NCI-H2196 (cell line): ENCODE results near the gene MUSK.
"Not testable (repeated sequence)": the region's sequence is repeated elsewhere in the genome, so short reads cannot be mapped to it uniquely, and the experiment has no call there.

Experiments used
- DNase-seq: peaks from one replicate; lab custom pipeline; 2025; ENCODE audit not compliant: unreplicated experiment; lab: John Stamatoyannopoulos, UW

The MUSK gene

GRCh38 chr9:110755179-110755578 is 86.6 kb downstream of the MUSK start:
- no peak for DNase-seq

DNA sequence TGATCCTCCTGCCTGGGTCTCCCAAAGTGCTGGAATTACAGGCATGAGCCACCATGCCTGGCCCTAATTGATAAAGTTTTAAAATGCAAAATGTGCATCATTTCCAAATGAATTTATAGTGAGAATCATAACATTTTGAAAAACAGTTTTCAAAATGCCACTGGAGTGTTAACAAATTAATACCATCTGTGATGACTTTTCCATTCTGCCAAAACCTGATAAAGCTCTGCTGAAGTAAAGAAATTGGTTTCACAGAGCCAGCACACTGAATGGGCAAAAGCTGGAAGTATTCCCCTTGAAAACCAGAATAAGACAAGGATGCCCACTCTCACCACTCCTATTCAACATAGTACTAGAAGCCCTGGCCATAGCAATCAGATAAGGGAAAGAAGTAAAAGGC is 89.6 kb downstream of the MUSK start:
- no peak for DNase-seq

GRCh38 chr9:110762783-110763182 is 94.2 kb downstream of the MUSK start:
- no peak for DNase-seq

DNA sequence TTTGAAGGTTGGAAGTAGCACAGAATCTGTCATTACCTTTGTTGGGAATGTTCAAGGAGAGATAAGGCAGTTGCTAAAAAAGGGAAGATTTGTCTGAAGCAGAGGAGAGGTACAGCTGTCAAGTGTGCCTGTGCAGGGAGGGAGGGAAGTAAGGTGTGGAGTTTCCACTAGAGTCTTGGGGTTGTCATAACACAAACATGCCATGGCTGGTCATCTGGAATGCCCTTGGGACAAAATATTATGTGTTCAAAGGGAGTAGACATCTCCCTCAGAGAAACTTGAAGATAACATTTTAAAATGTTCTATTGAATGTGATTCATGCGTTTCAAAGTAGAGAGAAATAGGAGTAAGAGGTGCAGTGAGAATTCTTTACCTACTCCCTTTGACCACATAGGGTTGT is 95.0 kb downstream of the MUSK start:
- no peak for DNase-seq

DNA sequence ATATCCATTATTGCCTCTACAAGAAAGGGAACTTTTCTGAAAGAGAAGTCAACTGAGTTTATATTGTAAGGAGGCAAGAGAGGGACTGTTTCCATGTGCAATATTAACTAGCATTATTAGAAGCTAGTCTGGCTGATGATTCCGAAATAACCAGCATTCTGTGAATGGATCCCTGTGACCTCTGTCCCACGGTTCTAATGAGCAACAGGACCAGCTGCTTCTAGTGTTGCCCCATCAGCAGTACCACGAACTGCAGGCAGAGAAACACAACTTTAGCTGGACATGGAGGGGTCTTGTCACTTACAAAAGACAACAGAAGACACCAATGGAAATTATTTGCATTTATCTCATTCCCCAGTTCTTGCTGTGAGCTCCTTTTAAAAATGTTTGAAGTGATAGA is 95.4 kb downstream of the MUSK start:
- no peak for DNase-seq

- DNase-seq = no peak
Measured at GRCh38 chr9:110765926-110766325, 97.3 kb downstream of the MUSK start.

- no peak for DNase-seq
Measured at GRCh38 chr9:110767559-110768063, 99.0 kb downstream of the MUSK start.

- no peak for DNase-seq
Measured at GRCh38 chr9:110768886-110769285, 100.3 kb downstream of the MUSK start.

GRCh38 chr9:110769667-110770066 is 101.1 kb downstream of the MUSK start:
- no peak for DNase-seq

DNA sequence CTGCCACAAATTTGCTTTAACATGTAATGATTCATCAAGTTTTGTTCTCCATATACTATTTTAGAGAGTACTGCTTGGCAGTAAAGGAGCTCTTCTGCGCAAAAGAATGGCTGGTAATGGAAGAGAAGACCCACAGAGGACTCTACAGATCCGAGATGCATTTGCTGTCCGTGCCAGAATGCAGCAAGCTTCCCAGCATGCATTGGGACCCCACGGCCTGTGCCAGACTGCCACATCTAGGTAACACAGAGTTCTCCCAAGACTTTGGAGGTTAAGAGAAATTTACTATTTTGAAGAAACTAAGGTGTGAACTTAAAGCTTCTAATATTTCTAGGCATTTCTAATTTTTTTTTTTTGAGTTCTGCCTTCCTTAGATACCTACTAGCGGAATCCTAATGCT is 107.1 kb downstream of the MUSK start:
- DNase-seq = no peak

- DNase-seq = no peak
Measured at GRCh38 chr9:110776221-110776620, 107.6 kb downstream of the MUSK start.

DNA sequence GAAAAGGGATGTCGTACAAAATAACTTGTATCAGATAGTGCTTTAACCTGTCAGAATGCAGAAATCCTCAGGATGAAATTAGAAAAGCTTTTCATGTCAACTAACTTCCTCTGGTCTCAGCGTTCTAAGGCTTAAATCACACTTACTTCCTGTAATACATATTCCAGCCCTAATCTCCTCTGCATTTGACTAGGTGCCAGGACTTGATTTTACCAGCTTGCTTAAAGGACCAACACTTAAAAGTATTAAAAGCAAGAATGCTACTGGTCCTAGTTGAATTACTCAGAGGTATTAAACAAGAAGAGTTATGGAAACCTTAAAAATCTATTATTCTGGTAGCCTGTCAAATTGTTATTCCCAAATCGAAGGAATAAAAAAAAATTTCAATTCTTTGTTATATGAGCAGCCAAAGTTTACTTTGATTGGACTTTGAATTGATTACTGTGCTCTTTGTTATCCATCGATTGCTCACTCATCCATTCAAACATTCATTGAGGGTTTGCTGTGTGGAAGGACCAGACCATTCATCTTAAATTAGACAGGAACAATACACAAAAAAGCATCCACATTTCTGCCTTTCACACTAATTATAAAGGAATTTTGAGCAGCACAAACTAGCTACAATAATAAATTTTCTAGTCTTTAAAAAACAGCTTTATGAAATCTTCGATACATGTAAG is 108.7 kb downstream of the MUSK start:
- DNase-seq = no peak

DNA sequence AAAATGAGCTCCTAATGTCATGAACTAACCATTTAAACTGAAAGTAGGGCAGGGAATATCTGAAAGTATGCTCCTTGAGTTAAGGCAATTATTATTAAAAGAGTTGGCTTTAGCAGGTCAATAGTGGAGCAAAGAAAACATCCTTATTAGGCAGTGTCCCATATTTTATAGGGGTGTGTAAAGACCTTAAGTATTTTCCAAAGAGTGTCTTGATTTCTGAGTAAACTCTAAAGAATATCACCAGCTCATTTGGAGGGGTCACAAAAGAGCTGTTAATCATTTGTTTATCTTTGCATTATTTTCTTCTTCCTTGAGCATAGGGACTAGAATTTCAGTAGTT is 109.3 kb downstream of the MUSK start:
- DNase-seq = no peak

- DNase-seq = no peak
Measured at GRCh38 chr9:110782701-110783100, 114.1 kb downstream of the MUSK start.

GRCh38 chr9:110784309-110784708 is 115.7 kb downstream of the MUSK start:
- DNase-seq = no peak

DNA sequence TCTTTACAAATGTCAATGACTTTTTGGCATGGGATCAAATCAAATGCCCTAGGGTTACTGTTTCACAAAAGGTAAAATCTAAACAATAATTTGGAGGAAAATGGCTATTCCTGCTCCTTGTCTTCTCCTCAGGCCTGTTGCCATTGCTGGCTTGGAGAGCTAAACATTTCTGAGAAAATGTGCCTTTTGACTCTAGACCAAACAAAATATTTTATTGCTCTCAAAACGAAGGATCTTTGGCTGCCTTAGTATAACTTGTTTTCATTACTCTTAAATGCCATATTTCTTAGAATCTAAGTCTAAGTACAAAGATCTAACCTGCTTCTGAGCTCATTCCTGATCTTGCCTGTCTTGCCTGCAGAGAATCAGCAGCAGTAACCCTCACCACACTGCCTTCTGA is 116.6 kb downstream of the MUSK start:
- DNase-seq = no peak

DNA sequence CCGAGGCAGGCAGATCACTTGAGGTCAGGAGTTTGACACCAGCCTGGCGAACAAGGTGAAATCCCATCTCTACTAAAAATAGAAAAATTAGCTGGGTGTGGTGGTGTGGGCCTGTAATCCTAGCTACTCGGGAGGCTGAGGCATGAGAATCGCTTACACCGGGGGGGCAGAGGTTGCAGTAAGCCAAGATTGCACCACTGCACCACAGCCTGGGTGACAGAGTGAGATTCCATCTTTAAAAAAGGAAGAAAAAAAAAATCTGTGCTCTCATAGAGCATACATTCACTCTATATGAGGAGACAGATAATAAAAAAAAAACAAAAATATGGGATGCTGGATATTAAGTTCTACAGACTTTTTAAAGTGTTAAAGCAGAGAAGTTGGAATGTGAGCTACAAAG is 119.8 kb downstream of the MUSK start:
- not testable (repeated sequence) for DNase-seq

DNA sequence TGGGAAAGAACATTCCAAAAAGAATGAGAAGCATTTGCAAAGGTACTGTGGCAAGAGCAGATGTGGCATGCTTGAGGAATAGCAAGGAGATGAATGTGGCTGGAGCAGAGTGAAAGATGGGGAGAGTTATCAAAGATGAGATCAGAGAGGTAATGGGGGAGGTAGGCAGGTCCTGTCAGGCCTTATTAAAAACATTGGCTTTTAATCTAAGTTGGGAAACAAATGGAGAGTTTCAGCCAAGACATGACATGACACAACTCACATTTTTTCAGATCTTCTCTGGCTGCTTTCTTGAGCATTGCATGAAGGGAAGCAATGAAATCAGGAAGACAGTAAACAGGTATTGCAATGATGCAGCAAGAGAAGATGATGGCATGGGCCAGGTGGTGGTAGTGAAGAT is 120.3 kb downstream of the MUSK start:
- no peak for DNase-seq

GRCh38 chr9:110797611-110798010 is 129.0 kb downstream of the MUSK start:
- DNase-seq = no peak

DNA sequence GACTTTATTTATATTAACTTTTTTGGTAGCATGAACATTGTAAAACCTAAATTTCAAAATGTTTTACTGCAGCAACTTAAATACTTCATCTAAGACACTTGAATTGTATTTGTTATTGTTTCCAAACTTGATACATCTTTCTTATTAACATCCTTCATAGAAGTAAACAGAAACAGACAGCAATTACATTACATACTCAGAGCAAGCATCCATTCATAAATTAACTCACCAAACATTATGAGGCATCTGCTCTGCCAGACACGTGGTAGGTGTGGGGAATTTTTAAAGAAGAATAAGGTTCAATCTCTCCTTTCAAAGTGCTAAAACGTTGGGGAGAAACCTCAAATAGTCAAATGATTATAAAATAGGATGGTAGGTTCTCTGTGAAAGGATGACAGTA is 130.8 kb downstream of the MUSK start:
- no peak for DNase-seq

- DNase-seq = no peak
Measured at GRCh38 chr9:110801426-110801825, 132.8 kb downstream of the MUSK start.

DNA sequence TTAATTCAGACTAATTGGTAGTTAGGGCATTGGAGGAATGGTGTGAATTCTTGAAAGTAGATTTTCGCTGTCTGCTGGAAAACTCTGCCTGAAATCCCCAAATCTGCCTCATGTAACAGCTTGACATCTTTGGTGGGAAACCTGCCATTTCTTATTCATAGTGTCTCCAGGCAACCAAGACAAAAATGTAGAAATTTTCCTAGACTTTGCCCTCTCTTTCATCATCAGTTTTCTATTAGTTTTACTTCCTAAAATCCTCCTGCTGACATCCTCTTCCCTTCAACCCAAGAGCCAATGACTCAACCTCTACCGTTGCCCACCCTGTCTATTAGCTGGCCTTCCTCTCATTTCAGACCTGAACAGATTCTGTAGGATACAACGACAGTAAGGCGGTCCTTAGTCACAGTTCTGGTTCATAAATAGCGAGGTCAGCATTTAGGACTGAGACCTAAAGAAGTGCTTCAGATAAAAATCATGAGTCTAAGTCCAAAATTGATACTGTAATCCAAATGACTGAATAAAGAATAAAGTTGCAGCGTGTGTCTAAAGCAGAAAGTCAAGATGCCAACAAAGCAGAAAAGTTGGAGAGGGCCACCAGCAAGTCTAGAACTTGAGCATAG is 133.9 kb downstream of the MUSK start:
- DNase-seq = no peak
